Transverse colon (tissue), 4 donors: ENCODE data around the gene PLEKHH3. TPM values are rescaled to one million over a fixed set of nuclear protein-coding genes. Genes with fewer than 3 reads are reported as not detected.

Experiments used
- DNase-seq: peaks from one replicate; pipeline ENCODE4 v3.0.0-alpha.2; 2019
- H3K27ac ChIP-seq, 4 donors: fragments of 200-600 bp; sonication (generic); 2 replicates each; pipeline ENCODE4 v1.5.1; 2016 to 2018; ENCODE audit warnings: inconsistent platforms in 4 of 4
- H3K27me3 ChIP-seq: fragments of 200-600 bp; sonication (generic); 2 replicates; pipeline ENCODE4 v1.5.1; 2017; ENCODE audit warnings: inconsistent platforms
- H3K36me3 ChIP-seq, 4 donors: fragments of 200-600 bp; sonication (generic); 2 replicates each; pipeline ENCODE4 v1.5.1; 2017 to 2019; ENCODE audit warnings: inconsistent platforms in 4 of 4
- H3K4me1 ChIP-seq, 4 donors: fragments of 200-600 bp; sonication (generic); 2 replicates each; pipeline ENCODE4 v1.5.1; 2017 to 2020; ENCODE audit warnings: inconsistent platforms in 4 of 4
- H3K4me3 ChIP-seq, 4 donors: fragments of 200-600 bp; sonication (generic); 1 replicate in 1 of 4; 2 replicates in 3 of 4; pipeline versions ENCODE4 v1.5.1 to v1.6.1; 2017 to 2019; ENCODE audit warnings: inconsistent platforms in 4 of 4
- H3K9me3 ChIP-seq, 2 donors: fragments of 200-600 bp; sonication (generic); 2 replicates each; pipeline ENCODE4 v1.5.1; 2017 to 2019; ENCODE audit warnings: inconsistent platforms in 2 of 2
- EP300 ChIP-seq: sonication (generic); formaldehyde crosslinking; IDR thresholded peaks from one replicate; pipeline ENCODE4 v1.6.1; 2017; ENCODE audit warnings: antibody characterized with exemption, low read depth
- POLR2A ChIP-seq: fragments of 450-650 bp; IDR thresholded peaks from one replicate; pipeline ENCODE4 v1.6.1; 2016; ENCODE audit warnings: antibody characterized with exemption, mild to moderate bottlenecking, moderate library complexity
- POLR2AphosphoS5 ChIP-seq, 3 donors: sonication (generic); formaldehyde crosslinking; IDR thresholded peaks; one replicate each; pipeline ENCODE4 v1.6.1; 2016; ENCODE audit warnings: antibody characterized with exemption in 3 of 3
- WGBS, 2 donors: methylation state at CpG; one replicate each; pipeline ENCODE4 v1.1.5; 2018; ENCODE audit warnings: low coverage in 1 of 2; 5-methylcytosine and 5-hydroxymethylcytosine counted together
- in situ Hi-C, 4 donors: fragments of 200-750 bp; cut with MboI; loops; one replicate each; pipeline versions ENCODE4 v1.15.0 to v1.15.1; 2017; ENCODE audit warnings: low sequenced_read_pairs in 3 of 4, low pct_ligation_motif_present in 1 of 4, low pct_unique_long_range_greater_than_20kb in 1 of 4
- intact Hi-C: fragments of 100-400 bp; cut with DNase I; formaldehyde crosslinking; loops from one replicate; pipeline ENCODE4 v1.15.1; 2023; ENCODE audit warnings: low total_unique reads
- total RNA-seq, 4 donors: library from RNA; depleted of rRNA; stranded (reverse); fragments of >200 nt; gene quantifications; one replicate each; pipeline ENCODE4 v1.1.0, GENCODE V29; 2016
- TF ChIP-seq, protein P1 (sequence below), 5 experiments: fragments of 200-600 bp in 3 of 5; fragments of 450-650 bp in 2 of 5; sonication (generic) in 3 of 5; IDR thresholded peaks; 1 replicate in 2 of 5; 2 replicates in 3 of 5; pipeline ENCODE4 v1.5.1; 2016 to 2017; ENCODE audit warnings: antibody characterized with exemption in 5 of 5, inconsistent platforms in 3 of 5, mild to moderate bottlenecking in 2 of 5, moderate library complexity in 1 of 5

The PLEKHH3 gene
- total RNA-seq, 4 donors from 2014 or later: 5.8 to 29.9 (median 9.9) TPM

DNA sequence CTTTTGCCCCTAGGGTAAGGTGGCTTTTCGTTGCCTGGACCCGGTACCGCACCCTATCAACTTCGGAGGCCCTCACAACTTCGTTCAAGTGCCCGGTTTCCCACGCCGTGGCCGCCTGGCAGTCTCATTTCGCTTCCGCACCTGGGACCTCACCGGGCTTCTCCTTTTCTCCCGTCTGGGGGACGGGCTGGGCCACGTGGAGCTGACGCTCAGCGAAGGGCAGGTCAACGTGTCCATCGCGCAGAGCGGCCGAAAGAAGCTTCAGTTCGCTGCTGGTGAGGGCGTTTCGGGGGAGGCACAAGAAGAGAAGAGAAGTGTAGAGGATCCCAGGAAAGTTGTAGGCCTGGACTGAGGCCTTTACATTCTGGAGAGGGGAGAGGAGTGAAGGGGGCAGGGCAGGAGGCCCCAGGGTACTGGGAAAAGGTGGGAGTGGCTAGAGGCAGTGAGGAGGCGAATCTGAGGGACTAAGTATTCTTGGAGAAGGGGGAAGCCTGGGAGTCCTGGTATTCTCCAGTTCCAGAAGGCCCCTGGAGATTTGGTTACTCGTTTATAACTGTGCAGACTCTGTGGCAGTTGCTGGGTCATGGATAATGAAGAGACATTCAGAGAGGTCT lies 11.0 kb upstream of the PLEKHH3 start:
- in situ Hi-C loops: loop anchor here (10.0 to 25.0 kb wide), 2 partner anchors 83 to 101 kb away; partner anchors contain the start of genes PSMC3IP (in 3 of the 4), RETREG3 (in 1 of the 4) and TUBG1 (in 1 of the 4)

DNA sequence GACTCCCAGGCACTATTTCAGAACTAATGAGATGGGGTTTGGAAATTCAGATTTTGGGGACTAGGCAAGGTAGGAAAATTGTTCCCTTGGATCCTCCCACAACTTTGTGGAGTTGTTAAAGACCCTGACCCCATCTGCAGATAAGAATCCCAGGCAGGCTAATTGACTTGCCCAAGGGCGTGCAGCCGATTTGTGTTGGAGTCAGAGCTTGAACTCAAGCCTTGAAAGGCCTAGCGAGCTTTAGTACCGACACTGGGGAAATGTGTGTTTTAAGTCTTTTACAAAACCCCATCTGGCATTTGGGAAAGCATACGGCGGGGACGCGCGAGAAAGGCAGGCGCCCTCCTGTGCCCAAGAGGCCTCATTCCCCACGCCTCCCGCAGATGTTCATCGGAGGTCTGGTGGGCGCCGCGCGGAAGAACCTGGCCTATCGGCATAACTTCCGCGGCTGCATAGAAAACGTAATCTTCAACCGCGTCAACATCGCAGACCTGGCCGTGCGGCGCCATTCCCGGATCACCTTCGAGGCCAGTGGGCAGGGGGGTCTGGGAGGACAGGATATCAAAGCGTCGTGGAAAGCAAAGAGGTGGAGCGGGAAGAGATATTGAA lies 9.8 kb upstream of the PLEKHH3 start:
- intact Hi-C loops (loop anchor here (10.0 kb wide), 1 partner anchor 82 kb away; the partner anchor contains the start of genes RETREG3 and TUBG1), in situ Hi-C loops (loop anchor here (10.0 to 25.0 kb wide), 2 partner anchors 82 to 99 kb away; partner anchors contain the start of genes PSMC3IP (in 3 of the 4), RETREG3 (in 1 of the 4) and TUBG1 (in 1 of the 4))
- TF ChIP-seq EP300 (no peak), POLR2A (no peak), POLR2AphosphoS5 (IDR thresholded peaks at IDR 0.05) (no peak)
- TF ChIP-seq, protein P1, sequence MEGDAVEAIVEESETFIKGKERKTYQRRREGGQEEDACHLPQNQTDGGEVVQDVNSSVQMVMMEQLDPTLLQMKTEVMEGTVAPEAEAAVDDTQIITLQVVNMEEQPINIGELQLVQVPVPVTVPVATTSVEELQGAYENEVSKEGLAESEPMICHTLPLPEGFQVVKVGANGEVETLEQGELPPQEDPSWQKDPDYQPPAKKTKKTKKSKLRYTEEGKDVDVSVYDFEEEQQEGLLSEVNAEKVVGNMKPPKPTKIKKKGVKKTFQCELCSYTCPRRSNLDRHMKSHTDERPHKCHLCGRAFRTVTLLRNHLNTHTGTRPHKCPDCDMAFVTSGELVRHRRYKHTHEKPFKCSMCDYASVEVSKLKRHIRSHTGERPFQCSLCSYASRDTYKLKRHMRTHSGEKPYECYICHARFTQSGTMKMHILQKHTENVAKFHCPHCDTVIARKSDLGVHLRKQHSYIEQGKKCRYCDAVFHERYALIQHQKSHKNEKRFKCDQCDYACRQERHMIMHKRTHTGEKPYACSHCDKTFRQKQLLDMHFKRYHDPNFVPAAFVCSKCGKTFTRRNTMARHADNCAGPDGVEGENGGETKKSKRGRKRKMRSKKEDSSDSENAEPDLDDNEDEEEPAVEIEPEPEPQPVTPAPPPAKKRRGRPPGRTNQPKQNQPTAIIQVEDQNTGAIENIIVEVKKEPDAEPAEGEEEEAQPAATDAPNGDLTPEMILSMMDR (IDR thresholded peaks at IDR 0.05): no peak
- Histone ChIP-seq H3K36me3 (no peaks in the 10 kb centered on the region), H3K4me1 (peaks cover 9 to 35% (median 31%) of the 10 kb centered on the region in 4 donors), H3K4me3 (no peak overlapping the region), H3K27ac (no peak overlapping the region), H3K9me3 (no peaks in the 10 kb centered on the region), H3K27me3 (peaks cover 38% of the 10 kb centered on the region)
- 91% methylated on average over 32 of the region's 32 CpGs; no CpG with 5 or more reads in 1 of the 2 donors for WGBS, 2 donors
- no peak for DNase-seq

More for the DNA sequence above, 11.0 kb upstream of the PLEKHH3 start:
- Histone ChIP-seq H3K36me3 (no peaks in the 10 kb centered on the region), H3K27me3 (peaks cover 26% of the 10 kb centered on the region), H3K9me3 (no peaks in the 10 kb centered on the region), H3K4me3 (no peak overlapping the region), H3K4me1 (peaks cover 3 to 23% (median 21%) of the 10 kb centered on the region in 4 donors), H3K27ac (no peak overlapping the region)
- intact Hi-C loops: loop anchor here (10.0 kb wide), 1 partner anchor 83 kb away; the partner anchor contains the start of genes RETREG3 and TUBG1
- 91% methylated on average over 27 of the region's 27 CpGs; no CpG with 5 or more reads in 1 of the 2 donors for WGBS, 2 donors
- no peak for DNase-seq
- no peak for TF ChIP-seq EP300
- TF ChIP-seq, protein P1 (IDR thresholded peaks at IDR 0.05): no peak

DNA sequence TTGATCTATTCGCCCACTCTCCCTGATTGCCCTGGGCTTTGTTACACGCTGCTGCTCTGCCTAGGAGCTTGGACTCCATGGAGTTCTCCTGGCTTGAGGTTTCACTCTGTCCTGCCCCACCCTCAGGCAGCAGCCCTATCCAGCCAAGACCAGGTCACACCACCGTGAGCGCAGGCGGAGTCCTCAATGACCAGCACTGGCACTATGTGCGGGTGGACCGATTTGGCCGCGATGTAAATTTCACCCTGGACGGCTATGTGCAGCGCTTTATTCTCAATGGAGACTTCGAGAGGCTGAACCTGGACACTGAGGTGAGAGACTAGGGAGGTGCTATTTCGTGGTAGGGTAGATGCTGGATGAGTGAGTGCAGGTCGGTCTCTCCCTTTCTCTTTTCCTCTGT lies 9.0 kb upstream of the PLEKHH3 start:
- H3K27ac ChIP-seq: no peak overlapping the region
- 83 to 86% methylated on average over 7 to 14 of the region's 14 CpGs for WGBS, 2 donors
- in situ Hi-C loops (loop anchor here (10.0 to 25.0 kb wide), 2 partner anchors 81 to 99 kb away; partner anchors contain the start of genes PSMC3IP (in 3 of the 4), RETREG3 (in 1 of the 4) and TUBG1 (in 1 of the 4)), intact Hi-C loops (loop anchor here (2.0 to 10.0 kb wide), 2 partner anchors 81 to 107 kb away; partner anchors contain the start of genes RETREG3 and TUBG1)
- H3K4me3 ChIP-seq: no peak overlapping the region
- no peaks in the 10 kb centered on the region for H3K36me3 ChIP-seq
- no peak for TF ChIP-seq EP300
- TF ChIP-seq, protein P1 (IDR thresholded peaks at IDR 0.05): no peak
- no peaks in the 10 kb centered on the region for H3K9me3 ChIP-seq
- peaks cover 43% of the 10 kb centered on the region for H3K27me3 ChIP-seq
- no peak for DNase-seq
- H3K4me1 ChIP-seq: peaks cover 9 to 43% (median 32%) of the 10 kb centered on the region in 4 donors
